H9 (cell line): Measurements from ENCODE around the gene LRRFIP1. TPM values are rescaled to one million over a fixed set of nuclear protein-coding genes. Genes with fewer than 3 reads are reported as not detected.
A peak's percentile ranks its signal among the peaks of the same experiment; 100 is the strongest.

Source experiments
- DNase-seq: peaks from one replicate; pipeline ENCODE4 v3.0.0-alpha.2; 2017
- H2AFZ ChIP-seq: one replicate; pipeline ENCODE4 v1.6.1; 2013; ENCODE audit warnings: mild to moderate bottlenecking, low read length, control low read depth, moderate library complexity
- H2AK5ac ChIP-seq: 2 replicates; pipeline ENCODE4 v1.6.1; 2013; ENCODE audit warnings: low read length, control low read depth, mixed read lengths; ENCODE audit not compliant: insufficient read length
- H2BK120ac ChIP-seq: one replicate; pipeline ENCODE4 v1.6.1; 2013; ENCODE audit warnings: low read depth, mild to moderate bottlenecking, low read length, control low read depth, inconsistent platforms; ENCODE audit not compliant: poor library complexity, severe bottlenecking
- H2BK12ac ChIP-seq: 2 replicates; pipeline ENCODE4 v1.6.1; 2013; ENCODE audit warnings: low read length, control low read depth, mixed read lengths, low read depth; ENCODE audit not compliant: insufficient read length
- H2BK15ac ChIP-seq: 2 replicates; pipeline ENCODE4 v1.6.1; 2013; ENCODE audit warnings: low read depth, low read length, control low read depth
- H2BK20ac ChIP-seq: one replicate; pipeline ENCODE4 v1.6.1; 2013; ENCODE audit warnings: low read depth, mild to moderate bottlenecking, low read length, control low read depth, inconsistent platforms; ENCODE audit not compliant: poor library complexity, severe bottlenecking
- H2BK5ac ChIP-seq: 2 replicates; pipeline ENCODE4 v1.6.1; 2013; ENCODE audit warnings: low read length, control low read depth, mixed read lengths; ENCODE audit not compliant: insufficient read length
- H3K14ac ChIP-seq: 2 replicates; pipeline ENCODE4 v1.6.1; 2013; ENCODE audit warnings: low read length, control low read depth; ENCODE audit not compliant: insufficient read depth
- H3K18ac ChIP-seq: 2 replicates; pipeline ENCODE4 v1.6.1; 2013; ENCODE audit warnings: low read depth, mild to moderate bottlenecking, mixed read lengths, low read length, control low read depth; ENCODE audit not compliant: insufficient read length
- H3K23ac ChIP-seq: 2 replicates; pipeline ENCODE4 v1.6.1; 2013; ENCODE audit warnings: low read length, control low read depth, mixed read lengths, low read depth; ENCODE audit not compliant: insufficient read length
- H3K23me2 ChIP-seq: 2 replicates; pipeline ENCODE4 v1.6.1; 2013; ENCODE audit warnings: low read depth, mild to moderate bottlenecking, mixed read lengths, low read length, control low read depth; ENCODE audit not compliant: insufficient read length, poor library complexity, severe bottlenecking
- H3K27ac ChIP-seq: 2 replicates; pipeline ENCODE4 v1.5.1; 2013; ENCODE audit warnings: low read length, control low read depth, mixed read lengths, low read depth; ENCODE audit not compliant: insufficient read length
- H3K27me3 ChIP-seq: 2 replicates; pipeline ENCODE4 v1.6.1; 2013; ENCODE audit warnings: low read length, control low read depth, inconsistent platforms; ENCODE audit not compliant: insufficient read depth
- H3K4ac ChIP-seq: 2 replicates; pipeline ENCODE4 v1.6.1; 2013; ENCODE audit warnings: low read depth, mild to moderate bottlenecking, control low read depth, inconsistent platforms, low read length, moderate library complexity
- H3K4me1 ChIP-seq: 2 replicates; pipeline ENCODE4 v1.6.1; 2013; ENCODE audit warnings: low read length, control low read depth, inconsistent platforms; ENCODE audit not compliant: insufficient read depth
- H3K4me2 ChIP-seq: 2 replicates; pipeline ENCODE4 v1.6.1; 2013; ENCODE audit warnings: low read length, control low read depth, mixed read lengths; ENCODE audit not compliant: insufficient read length, insufficient read depth
- H3K56ac ChIP-seq: 2 replicates; pipeline ENCODE4 v1.6.1; 2013; ENCODE audit warnings: low read depth, mild to moderate bottlenecking, mixed read lengths, low read length, control low read depth; ENCODE audit not compliant: insufficient read length
- H3K79me1 ChIP-seq: 2 replicates; pipeline ENCODE4 v1.6.1; 2013; ENCODE audit warnings: low read depth, mild to moderate bottlenecking, moderate library complexity, low read length, control low read depth, inconsistent platforms; ENCODE audit not compliant: insufficient read depth, poor library complexity, severe bottlenecking
- H3K79me2 ChIP-seq: 2 replicates; pipeline ENCODE4 v1.6.1; 2013; ENCODE audit warnings: low read length, control low read depth, inconsistent platforms; ENCODE audit not compliant: insufficient read depth
- H3K9ac ChIP-seq: 2 replicates; pipeline ENCODE4 v1.6.1; 2013; ENCODE audit warnings: low read length, control low read depth, mixed read lengths; ENCODE audit not compliant: insufficient read length; ENCODE audit errors: extremely low read depth
- H3K9me3 ChIP-seq: one replicate; pipeline ENCODE4 v1.6.1; 2013; ENCODE audit warnings: low read depth, low read length, inconsistent platforms; ENCODE audit not compliant: control insufficient read depth
- H3T11ph ChIP-seq: one replicate; pipeline ENCODE4 v1.6.1; 2013; ENCODE audit warnings: mild to moderate bottlenecking, low read length, control low read depth, inconsistent platforms
- H4K20me1 ChIP-seq: one replicate; pipeline ENCODE4 v1.6.1; 2013; ENCODE audit not compliant: control insufficient read depth, insufficient read length, insufficient read depth
- H4K5ac ChIP-seq: 2 replicates; pipeline ENCODE4 v1.6.1; 2013; ENCODE audit warnings: low read depth, mild to moderate bottlenecking, mixed read lengths, low read length, control low read depth; ENCODE audit not compliant: insufficient read length
- H4K8ac ChIP-seq: replicated peaks from 2 replicates; pipeline ENCODE4 v1.6.1; 2013; ENCODE audit warnings: low read length, control low read depth, mixed read lengths, low read depth; ENCODE audit not compliant: insufficient read length
- H4K91ac ChIP-seq: 2 replicates; pipeline ENCODE4 v1.6.1; 2013; ENCODE audit warnings: low read depth, mild to moderate bottlenecking, moderate library complexity, mixed read lengths, low read length, control low read depth; ENCODE audit not compliant: insufficient read length
- H3K27ac Mint-ChIP-seq, 3 experiments: 2 replicates in 2 of 3; 3 replicates in 1 of 3; pipeline ENCODE4 v1.8.0; 2020 to 2021; ENCODE audit warnings: mixed read lengths in 3 of 3, mild to moderate bottlenecking in 1 of 3, moderate library complexity in 1 of 3
- H3K27me3 Mint-ChIP-seq: 2 replicates; pipeline ENCODE4 v1.8.0; 2021; ENCODE audit warnings: low read depth, mild to moderate bottlenecking, moderate library complexity, mixed read lengths
- H3K36me3 Mint-ChIP-seq, 3 experiments: 2 replicates in 2 of 3; 3 replicates in 1 of 3; pipeline ENCODE4 v1.8.0; 2020 to 2021; ENCODE audit warnings: low read depth in 3 of 3, mixed read lengths in 3 of 3; ENCODE audit not compliant: insufficient read depth in 1 of 3
- H3K4me1 Mint-ChIP-seq, 2 experiments: 2 replicates each; pipeline ENCODE4 v1.8.0; 2020; ENCODE audit warnings: mixed read lengths in 2 of 2
- H3K4me3 Mint-ChIP-seq, 2 experiments: 2 replicates in 1 of 2; 3 replicates in 1 of 2; pipeline ENCODE4 v1.8.0; 2020 to 2021; ENCODE audit warnings: mild to moderate bottlenecking in 2 of 2, mixed read lengths in 2 of 2, moderate library complexity in 1 of 2
- H3K9me3 Mint-ChIP-seq, 2 experiments: 2 replicates in 1 of 2; 3 replicates in 1 of 2; pipeline ENCODE4 v1.8.0; 2020; ENCODE audit warnings: mild to moderate bottlenecking in 2 of 2, mixed read lengths in 2 of 2, moderate library complexity in 1 of 2
- CTCF ChIP-seq: fragments of 200-600 bp; sonication (generic); conservative IDR thresholded peaks from 3 replicates; pipeline ENCODE4 v1.8.0; 2021; ENCODE audit warnings: antibody characterized with exemption, mild to moderate bottlenecking
- WGBS: extraction: QIAGEN DNeasy Blood & Tissue Kit; methylation state at CpG from one replicate; pipeline ENCODE4 v1.1.7; 2013; ENCODE audit warnings: missing lambda C conversion rate, low lambda C conversion rate, mixed read lengths; ENCODE audit not compliant: insufficient read length; ENCODE audit errors: extremely low coverage; 5-methylcytosine and 5-hydroxymethylcytosine counted together
- total RNA-seq: library from RNA; stranded (reverse); gene quantifications from 2 replicates; pipeline ENCODE4 v1.2.1, GENCODE V29; 2021

Gene LRRFIP1
- total RNA-seq, 1 experiment from 2014 or later, result 38.5 TPM

- Histone ChIP-seq H3K79me1 (no peaks in the 10 kb centered on the region), H2BK12ac (no peak overlapping the region), H3K79me2 (no peaks in the 10 kb centered on the region), H2AFZ (no peak overlapping the region), H4K20me1 (peaks cover 2% of the 10 kb centered on the region), H3K23me2 (peaks cover 9% of the 10 kb centered on the region), H3K14ac (no peak overlapping the region), H3K9me3 (no peaks in the 10 kb centered on the region), H3K9ac (no peak overlapping the region), H4K8ac (no peak overlapping the region), H4K91ac (no peak overlapping the region), H2BK120ac (no peak overlapping the region), H2BK15ac (no peak overlapping the region), H3K18ac (no peak overlapping the region), H3T11ph (no peak overlapping the region), H3K23ac (no peak overlapping the region), H3K4me1 (no peaks in the 10 kb centered on the region), H3K27ac (no peak overlapping the region), H3K4ac (no peak overlapping the region), H3K4me2 (no peak overlapping the region), H3K56ac (no peak overlapping the region), H2AK5ac (no peak overlapping the region), H2BK20ac (no peak overlapping the region), H4K5ac (no peak overlapping the region), H3K27me3 (no peaks in the 10 kb centered on the region), H2BK5ac (no peak overlapping the region)
- H3K9me3 Mint-ChIP-seq, result peaks cover 11 to 17% of the 10 kb centered on the region in 2 experiments; a peak in 4 of 5 replicates
- H3K27me3 Mint-ChIP-seq, result peaks cover 6% of the 10 kb centered on the region
- no CpG with 5 or more reads among the region's 11 CpGs for WGBS
- TF ChIP-seq CTCF, result peak; percentile 51
- no peak overlapping the region for H3K27ac Mint-ChIP-seq
- no peak overlapping the region for H3K4me3 Mint-ChIP-seq
- peaks cover 3 to 11% of the 10 kb centered on the region in 2 experiments for H3K4me1 Mint-ChIP-seq
- DNase-seq, result peak; percentile 46
- peaks cover 17 to 30% (median 27%) of the 10 kb centered on the region in 3 experiments for H3K36me3 Mint-ChIP-seq
Observed at GRCh38 chr2:237686659-237687136, 59.3 kb downstream of the LRRFIP1 start.
